GM19238 (cell line): ENCODE measurements around the gene ATXN7L3.
"Not testable (repeated sequence)": the region's sequence is repeated elsewhere in the genome, so short reads cannot be mapped to it uniquely, and the experiment has no call there.

ENCODE experiments used
- DNase-seq: peaks from one replicate; pipeline ENCODE4 v3.0.0; 2011; ENCODE audit warnings: low spot score; ENCODE audit not compliant: insufficient read length

The ATXN7L3 gene

GRCh38 chr17:44176257-44176656 lies 23.4 kb downstream of the ATXN7L3 start:
- DNase-seq, result no peak

GRCh38 chr17:44174427-44174826 lies 25.3 kb downstream of the ATXN7L3 start:
- DNase-seq, result no peak

DNA sequence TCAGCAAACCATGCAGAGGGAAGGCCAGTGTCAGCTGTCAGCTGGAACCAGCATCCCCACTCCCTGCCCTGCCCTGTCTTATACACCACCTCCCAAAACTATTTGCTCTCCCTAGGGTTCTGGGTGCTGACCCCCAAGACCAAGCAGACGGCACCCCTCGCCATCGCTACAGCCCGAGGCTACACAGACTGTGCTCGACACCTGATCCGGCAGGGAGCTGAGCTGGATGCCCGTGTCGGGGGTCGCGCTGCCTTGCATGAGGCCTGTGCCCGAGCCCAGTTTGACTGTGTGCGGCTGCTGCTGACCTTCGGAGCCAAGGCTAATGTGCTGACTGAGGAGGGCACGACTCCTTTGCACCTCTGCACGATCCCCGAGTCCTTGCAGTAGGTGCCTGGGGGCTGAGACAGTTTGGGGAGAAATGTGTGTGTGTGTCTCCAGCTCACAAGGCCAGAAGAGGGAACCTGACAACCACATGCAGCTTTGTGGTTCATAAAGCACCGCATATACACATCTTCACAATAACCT lies 27.7 kb downstream of the ATXN7L3 start:
- no peak for DNase-seq

DNA sequence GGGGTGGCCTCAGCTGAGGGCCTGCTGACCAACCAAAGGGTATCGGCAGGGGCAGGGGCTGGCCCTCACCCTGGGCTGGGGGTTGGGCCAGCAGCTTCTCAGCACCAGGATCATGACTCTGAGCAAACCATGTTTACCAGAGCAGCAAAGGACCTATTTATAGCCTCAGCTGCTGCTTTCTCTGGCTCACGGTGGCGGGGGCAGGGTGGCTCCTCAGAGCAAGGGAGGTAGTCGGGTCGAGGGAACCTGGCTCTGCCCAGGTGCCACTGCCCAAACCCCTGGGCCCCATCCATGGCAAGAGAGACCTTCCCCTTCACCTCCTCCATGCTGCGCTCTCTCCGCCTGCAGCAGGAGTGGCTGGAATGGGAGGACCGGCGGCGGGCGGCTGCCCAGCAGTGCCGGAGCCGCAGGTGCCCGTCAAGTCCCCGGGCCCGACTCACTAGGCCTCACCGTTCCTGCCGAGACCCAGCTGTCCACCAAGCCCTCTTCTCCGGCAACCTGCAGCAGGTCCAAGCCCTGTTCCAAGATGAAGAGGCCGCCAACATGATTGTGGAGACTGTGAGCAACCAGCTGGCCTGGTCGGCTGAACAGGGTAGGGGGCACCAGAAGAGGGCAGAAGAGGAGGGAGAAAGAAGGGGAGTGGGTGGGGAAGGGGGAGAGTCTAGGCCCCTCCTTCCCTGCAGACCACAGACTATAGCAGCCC lies 29.0 kb downstream of the ATXN7L3 start, which contains the start of gene ASB16:
ASB16 (plus strand) TSS at position 206 of the 703 bp plus-strand sequence; CDS start at position 292, 86 bp downstream.
- DNase-seq, result no peak

DNA sequence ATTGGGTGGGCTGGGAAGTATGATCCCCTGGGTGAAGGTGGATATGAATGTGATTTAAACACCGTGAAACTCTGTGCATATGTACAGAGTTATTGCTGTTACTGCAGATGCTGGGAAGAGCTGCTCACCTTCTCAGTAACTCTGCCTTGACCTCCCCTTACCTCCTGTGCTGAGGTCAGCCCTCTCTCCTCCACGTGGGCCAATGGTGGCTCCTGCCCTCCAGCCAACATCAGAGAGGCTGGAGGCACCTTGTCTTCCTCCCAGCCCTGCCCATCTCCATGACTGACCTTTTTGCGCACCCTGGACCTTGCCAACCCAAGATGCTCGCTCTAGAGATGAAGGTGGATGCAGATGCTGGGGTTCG lies 29.6 kb downstream of the ATXN7L3 start:
- DNase-seq, result no peak

- DNase-seq, result no peak
Measured at GRCh38 chr17:44167181-44167861, 32.4 kb downstream of the ATXN7L3 start.

DNA sequence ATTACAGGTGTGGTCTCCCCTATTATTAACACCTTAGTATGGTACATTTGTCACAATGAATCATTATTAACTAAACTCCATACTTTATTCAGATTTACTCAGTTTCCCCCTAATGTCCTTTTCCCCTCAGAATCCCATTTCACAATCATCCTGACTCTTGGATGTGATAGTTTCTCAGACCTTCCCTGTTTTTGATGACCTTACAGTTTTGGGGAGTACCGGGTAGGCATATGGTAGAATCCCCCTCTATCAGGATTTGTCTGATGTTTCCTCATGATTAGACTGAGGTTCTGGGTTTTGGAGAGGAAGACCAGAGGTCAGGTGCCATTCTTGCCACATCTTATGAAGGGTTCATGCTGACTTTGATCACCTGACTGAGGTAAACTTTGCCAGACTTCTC lies 35.2 kb downstream of the ATXN7L3 start:
- DNase-seq, result no peak

DNA sequence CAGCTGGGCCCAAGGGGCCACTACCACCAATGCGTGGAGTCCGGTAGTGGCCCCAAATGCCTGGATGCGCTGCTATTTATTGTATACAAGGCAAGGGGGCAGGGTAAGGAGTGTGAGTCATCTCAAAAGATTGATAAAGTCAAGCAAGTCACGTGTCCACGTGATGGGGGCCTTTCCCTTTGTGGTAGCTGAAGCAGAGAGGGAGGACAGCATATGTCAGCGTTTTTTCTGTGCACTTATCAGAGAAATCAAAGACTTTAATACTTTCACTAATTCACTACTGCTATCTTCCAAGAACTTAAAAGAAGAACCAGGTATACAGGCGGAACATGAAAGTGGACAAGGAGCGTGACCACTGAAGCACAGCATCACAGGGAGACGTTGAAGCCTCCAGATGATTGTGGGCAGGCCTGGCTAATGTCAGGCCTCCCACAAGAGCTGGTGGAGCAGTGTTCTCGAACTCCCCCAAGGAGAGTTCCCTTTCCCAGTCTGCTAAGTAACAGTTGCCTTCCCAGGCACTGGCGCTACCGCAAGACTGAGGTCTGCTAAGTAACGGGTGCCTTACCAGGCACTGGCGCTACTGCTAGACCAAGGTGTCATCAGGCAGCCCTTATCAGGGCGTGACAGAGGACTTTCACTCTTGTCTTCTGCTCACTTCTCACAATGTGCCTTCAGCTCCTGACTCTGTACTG lies 40.0 kb downstream of the ATXN7L3 start:
- DNase-seq, result no peak

DNA sequence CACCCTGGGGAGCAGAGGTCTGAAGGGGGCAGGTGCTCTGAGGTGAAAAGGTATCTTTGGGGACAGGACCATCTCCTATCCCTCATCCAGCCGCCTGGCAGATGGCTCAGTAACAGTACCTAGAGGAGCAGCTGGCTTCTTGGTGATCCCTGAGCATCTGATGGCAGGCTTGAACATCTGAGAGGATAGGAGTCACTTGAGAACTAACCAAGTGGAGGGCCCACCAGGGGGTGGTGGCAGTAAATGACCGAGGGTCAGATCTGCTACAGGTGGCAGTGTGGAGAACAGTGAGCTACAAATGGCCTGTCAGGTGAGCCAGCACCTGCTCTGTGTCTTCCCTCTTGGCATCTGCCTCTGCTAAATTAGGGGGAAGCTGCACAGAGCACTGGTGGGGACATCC lies 44.2 kb downstream of the ATXN7L3 start:
- DNase-seq, result no peak

GRCh38 chr17:44152875-44153274 lies 46.8 kb downstream of the ATXN7L3 start:
- no peak for DNase-seq

DNA sequence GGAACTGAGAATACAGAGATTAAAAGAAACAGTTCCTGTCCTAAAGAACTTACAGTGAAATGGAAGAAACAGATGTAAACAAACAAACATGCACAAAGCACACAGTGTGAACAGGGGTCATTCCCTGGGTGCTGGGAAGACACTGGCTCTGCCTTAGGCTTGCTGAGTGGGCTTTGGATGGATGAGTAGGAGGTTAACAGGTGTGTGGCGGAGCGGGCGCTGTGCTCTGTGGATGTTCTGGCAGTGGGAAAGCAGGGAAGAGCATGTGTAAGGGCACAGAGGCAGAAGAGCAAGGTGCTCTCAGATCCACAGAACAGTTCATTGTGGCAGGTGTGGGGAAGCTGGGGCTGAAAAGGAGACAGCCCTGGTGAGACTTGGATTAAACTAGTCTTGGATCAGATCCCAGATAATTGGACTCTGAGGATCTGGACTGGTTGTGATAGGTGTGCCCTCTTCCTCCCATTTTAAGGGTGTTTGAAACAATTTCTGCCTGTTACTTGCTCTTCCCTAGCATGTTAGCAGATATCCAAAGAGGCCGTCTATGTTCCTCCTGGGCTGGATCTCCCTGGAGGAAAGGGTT lies 49.8 kb downstream of the ATXN7L3 start:
- DNase-seq, result no peak

- not testable (repeated sequence) for DNase-seq
Measured at GRCh38 chr17:44149066-44149465, 50.6 kb downstream of the ATXN7L3 start.

DNA sequence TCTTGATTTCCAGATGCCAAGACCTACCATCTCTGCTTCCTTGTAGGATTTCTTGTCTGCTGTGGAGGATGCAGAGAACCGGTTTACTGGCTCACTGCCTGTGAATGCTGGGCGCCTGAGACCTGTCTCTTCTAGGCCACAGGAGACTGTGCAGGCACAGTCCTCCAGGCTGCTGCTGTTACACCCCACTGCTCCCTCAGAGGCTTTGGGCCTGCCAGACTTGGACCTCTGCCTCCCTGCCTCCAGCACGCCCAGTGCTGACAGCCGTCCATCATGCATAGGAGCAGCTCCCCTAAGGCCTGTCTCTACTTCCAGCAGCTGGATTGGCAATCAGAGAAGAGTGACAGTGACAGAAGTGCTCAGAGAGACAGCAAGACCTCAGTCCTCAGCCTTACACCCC lies 51.9 kb downstream of the ATXN7L3 start:
- no peak for DNase-seq

DNA sequence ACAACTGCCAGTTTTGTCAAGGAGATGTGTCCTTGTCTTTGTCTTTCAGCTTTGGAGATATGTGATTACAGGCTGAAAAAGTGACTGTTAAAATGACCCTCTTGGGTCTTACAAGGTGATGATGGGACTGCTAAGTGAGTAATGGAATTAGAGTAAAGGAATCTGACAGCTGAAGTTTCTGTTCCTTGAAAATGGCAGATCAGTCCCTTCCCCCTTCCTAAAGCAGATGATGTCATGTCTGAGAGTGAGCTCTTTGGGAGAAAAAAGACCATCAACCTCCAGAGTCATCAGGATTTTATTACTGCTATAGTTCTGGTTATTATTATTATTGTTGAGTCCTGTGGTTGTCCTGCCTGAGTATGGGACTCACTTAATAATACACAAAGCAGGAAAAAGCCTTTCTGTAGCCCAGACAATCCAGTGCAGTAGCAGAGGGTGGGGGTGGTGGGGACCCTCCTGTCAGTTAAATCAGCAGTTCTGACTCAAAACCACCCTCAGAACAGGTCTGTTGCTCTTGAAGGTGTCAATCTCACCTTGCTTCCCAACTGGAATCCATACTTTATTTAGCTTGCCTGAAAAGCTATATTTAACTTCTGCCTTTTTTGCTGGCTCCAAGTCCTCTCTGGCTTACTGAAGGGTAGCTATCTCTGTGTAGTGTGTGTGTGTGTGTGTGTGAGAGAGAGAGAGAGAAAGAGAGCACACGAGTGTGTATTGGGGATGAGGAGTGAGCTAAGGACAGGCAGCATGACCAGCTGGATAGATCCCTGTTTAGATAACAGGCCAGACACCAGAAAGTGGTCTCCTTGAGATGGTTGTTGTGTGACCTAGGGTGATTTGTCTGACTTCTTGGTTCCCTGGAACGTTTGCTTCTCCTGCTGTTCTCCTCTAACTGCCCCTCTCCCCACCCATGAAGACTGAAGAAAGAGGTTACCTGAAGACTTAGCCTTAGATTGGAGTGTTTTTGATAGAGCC lies 53.0 kb downstream of the ATXN7L3 start:
- no peak for DNase-seq

DNA sequence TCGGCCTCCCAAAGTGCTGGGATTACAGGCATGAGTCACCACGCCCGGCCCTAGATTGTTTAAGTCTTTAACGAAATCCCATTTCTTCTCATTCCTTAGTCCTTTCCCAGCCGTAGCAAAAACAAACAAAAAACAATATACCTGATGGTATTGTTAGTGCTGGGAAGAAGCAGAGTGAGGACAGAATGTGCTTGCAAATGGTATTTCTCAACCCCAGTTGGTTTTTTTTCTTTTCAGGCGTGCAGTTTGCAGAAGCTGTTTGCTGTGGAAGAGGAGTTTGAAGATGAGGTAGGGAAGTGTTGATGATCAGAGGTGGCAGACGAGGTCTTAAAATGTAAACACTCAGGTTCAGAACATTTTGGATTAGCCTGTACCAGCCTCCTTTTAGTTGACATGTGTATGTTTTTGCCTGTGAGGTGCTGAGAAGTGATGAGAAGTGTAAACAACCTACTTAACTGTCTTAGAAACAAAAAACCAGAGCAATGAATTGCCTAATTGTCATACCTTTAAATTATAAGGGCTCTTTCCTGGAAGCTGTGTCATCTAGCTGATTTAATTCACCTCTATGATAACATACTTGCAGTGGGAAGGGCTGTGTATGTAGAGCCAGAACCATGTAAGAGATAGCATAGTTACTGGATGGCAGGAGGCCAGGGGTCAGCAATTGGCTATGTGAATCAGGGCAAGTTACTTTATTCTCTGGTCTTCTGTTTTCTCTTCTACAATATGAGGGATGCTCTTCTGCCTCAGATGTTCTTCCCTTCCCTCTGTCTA lies 54.5 kb downstream of the ATXN7L3 start:
- no peak for DNase-seq

DNA sequence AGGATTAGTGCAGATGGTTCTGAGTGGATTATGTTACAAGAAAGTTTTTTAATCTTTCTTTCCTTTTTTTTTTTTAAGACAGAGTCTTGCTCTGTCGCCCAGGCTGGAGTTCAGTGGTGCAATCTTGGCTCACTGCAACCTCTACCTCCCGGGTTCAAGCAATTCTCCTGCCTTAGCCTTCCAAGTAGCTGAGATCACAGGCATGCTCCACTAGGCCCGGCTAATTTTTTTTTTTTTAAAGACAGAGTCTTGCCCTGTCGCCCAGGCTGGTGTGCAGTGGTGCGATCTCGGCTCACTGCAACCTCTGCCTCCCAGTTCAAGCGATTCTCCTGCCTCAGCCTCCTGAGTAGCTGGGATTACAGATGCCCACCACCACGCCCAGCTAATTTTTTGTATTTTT lies 55.8 kb downstream of the ATXN7L3 start:
- DNase-seq, result not testable (repeated sequence)
